Large intestine (tissue), 3 donors: ENCODE data around the gene TICAM2. TPM values are rescaled to one million over a fixed set of nuclear protein-coding genes. Genes with fewer than 3 reads are reported as not detected.
A peak's percentile ranks its signal among the peaks of the same experiment; 100 is the strongest.

Source experiments
- DNase-seq, 2 donors: peaks; one replicate each; pipeline versions ENCODE4 v3.0.0 to v3.0.0-alpha.2; 2013
- H3K27ac ChIP-seq: one replicate; pipeline ENCODE4 v1.5.1; 2013; ENCODE audit warnings: low read length
- H3K27me3 ChIP-seq: 2 replicates; pipeline ENCODE4 v1.6.1; 2013; ENCODE audit warnings: low read length; ENCODE audit not compliant: control insufficient read depth, insufficient read depth
- H3K36me3 ChIP-seq: 2 replicates; pipeline ENCODE4 v1.6.1; 2013; ENCODE audit warnings: low read length; ENCODE audit not compliant: control insufficient read depth, insufficient read depth
- H3K4me1 ChIP-seq: one replicate; pipeline ENCODE4 v1.6.1; 2013; ENCODE audit warnings: low read length; ENCODE audit not compliant: control insufficient read depth, insufficient read depth
- H3K4me3 ChIP-seq: one replicate; pipeline ENCODE4 v1.5.1; 2013; ENCODE audit warnings: low read length
- H3K9me3 ChIP-seq: one replicate; pipeline ENCODE4 v1.6.1; 2013; ENCODE audit warnings: mild to moderate bottlenecking, low read depth, low read length, moderate library complexity; ENCODE audit not compliant: control insufficient read depth
- WGBS: methylation state at CpG from one replicate; pipeline ENCODE4 v1.1.5; 2013; ENCODE audit warnings: low lambda C conversion rate; ENCODE audit not compliant: insufficient coverage; 5-methylcytosine and 5-hydroxymethylcytosine counted together
- polyA plus RNA-seq: library from polyadenylated mRNA; unstranded; fragments of 120-200 nt; gene quantifications from one replicate; pipeline ENCODE4 v1.2.1, GENCODE V29; 2013

Gene TICAM2
- polyA plus RNA-seq, 1 donor: 2.9 TPM

DNA sequence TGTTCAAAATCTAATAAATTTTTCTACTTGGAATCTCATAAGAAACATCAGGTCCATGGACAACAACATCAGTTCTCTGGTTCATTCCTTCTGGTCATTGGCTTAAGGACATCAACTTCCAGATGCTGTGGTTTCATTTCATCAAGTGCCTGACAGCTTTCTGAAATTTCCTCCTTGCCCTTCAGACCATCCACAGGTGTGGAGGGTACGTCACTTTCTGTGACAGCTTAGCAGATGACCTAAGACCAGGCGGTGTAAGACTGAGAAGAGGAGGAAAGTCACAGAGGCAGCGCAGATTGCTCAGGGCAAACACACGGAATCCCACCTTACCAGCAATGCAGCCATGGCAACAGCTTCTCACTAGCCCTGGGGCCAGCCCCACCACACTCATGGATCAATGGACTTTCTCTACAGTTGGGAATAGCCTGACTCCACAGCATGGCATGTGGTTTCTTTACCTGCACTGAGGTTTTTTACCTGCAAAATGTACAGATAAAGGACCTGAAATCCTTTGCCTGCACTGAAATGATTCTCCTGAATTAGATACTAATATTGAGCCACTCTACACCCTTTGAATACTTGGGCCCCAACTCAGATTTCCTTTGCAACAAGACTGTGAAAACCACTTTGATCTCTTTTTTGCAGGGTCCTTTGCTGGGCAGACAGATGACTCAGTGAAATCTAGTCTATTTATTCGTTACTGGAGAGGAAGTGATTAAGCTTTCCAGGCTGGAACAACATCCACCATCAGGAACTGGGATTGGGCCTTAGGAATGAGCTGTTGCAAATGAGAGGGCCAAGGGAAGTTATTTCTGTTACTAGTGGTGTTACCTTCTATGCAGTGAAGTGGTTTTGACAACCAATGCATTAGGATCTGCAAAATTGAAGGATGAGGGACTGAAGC is 26.9 kb downstream of the TICAM2 start:
- Histone ChIP-seq H3K4me1 (no peaks in the 10 kb centered on the region), H3K4me3 (no peak overlapping the region), H3K27me3 (no peaks in the 10 kb centered on the region), H3K27ac (no peak overlapping the region), H3K36me3 (no peaks in the 10 kb centered on the region), H3K9me3 (no peaks in the 10 kb centered on the region)
- WGBS: no CpG with 5 or more reads among the region's 5 CpGs
- no peak for DNase-seq

DNA sequence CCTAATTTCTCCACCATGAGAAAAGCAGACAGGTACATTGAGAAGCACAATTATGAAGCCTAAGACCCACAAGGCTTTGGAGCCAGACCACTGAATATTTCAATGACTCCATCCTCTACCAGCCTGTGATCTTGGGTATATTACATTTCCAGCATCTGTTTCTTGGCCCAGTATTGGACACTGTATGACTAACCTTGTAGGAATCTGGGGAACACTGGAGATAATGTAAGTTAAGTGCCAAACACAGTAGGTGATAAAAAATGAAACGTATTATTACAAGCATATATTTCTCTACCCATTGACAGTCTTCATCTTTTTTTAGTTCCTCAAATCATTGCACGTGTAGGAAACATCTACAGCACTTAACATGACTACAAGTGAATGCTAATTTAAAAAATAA is 29.1 kb downstream of the TICAM2 start:
- H3K9me3 ChIP-seq: no peaks in the 10 kb centered on the region
- H3K36me3 ChIP-seq: no peaks in the 10 kb centered on the region
- H3K27me3 ChIP-seq: no peaks in the 10 kb centered on the region
- H3K27ac ChIP-seq: no peak overlapping the region
- no peak overlapping the region for H3K4me3 ChIP-seq
- no peak for DNase-seq
- H3K4me1 ChIP-seq: no peaks in the 10 kb centered on the region
- 86% methylated on average over 2 of the region's 2 CpGs for WGBS

DNA sequence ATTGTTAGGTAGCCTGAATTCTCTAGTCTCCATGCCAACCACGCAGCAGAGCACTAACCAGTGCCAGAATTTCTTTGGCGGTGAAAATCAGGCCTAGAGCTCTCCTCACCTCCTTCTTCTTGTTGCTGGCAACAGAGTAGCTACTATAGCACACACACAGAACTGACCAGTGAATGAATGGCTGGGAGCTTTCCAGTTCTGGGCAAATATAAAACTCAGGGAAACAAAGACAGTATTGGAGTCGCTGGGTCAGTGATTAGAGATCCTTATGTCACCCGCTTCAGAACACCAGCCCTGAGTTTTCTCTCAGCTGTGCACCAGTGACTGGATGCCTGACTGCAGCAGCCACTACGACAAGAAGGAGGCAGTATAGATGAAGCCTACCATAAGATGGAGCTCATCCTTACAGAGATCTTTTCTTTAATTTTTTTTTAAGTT is 30.8 kb downstream of the TICAM2 start:
- no peak for DNase-seq
- Histone ChIP-seq H3K36me3 (no peaks in the 10 kb centered on the region), H3K4me3 (no peak overlapping the region), H3K4me1 (no peaks in the 10 kb centered on the region), H3K27ac (no peak overlapping the region), H3K27me3 (no peaks in the 10 kb centered on the region), H3K9me3 (no peaks in the 10 kb centered on the region)
- WGBS: no CpG with 5 or more reads among the region's 5 CpGs

DNA sequence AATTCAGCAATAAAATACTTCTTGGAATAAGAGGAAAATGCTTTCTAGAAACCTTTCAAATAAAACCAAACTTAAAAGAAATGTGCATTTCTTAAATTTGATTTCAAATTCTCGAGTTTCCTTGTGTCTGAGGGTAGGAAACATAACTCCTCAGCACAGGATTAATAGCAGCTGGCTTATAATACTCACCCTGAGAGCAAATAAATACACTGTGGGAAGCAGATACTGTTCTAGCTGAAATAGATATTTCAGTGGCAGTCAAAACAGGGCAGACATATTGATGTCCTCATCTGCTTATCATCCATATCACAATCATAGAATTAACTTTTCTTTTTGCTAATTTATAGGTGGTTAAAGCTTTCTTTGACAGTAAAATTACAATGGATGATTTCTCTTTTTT is 33.6 kb downstream of the TICAM2 start:
- H3K9me3 ChIP-seq: no peaks in the 10 kb centered on the region
- H3K27ac ChIP-seq: no peak overlapping the region
- H3K4me3 ChIP-seq: no peak overlapping the region
- H3K36me3 ChIP-seq: no peaks in the 10 kb centered on the region
- H3K4me1 ChIP-seq: peaks cover 4% of the 10 kb centered on the region
- H3K27me3 ChIP-seq: no peaks in the 10 kb centered on the region
- WGBS: 80% methylated on average over 1 of the region's 1 CpG
- DNase-seq: no peak

DNA sequence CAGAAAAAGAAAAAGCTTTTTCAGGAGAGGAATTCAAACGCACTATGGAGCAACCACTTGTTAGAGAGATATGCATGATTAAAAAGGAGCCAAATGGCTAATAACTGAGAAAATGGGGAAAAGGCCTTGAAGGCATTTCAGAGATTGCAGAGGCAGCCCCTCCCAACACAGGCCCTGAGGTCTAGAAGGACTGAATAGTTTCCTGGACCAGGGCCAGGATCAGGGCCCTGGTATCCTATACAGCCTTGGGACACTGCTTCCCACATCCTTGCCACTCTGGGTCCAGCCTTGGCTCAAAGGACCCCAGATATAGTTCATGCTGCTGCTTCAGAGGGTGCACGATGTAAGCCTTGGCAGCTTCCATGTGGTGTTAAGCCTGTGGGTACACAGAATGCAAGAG is 37.0 kb downstream of the TICAM2 start:
- DNase-seq: no peak
- WGBS: 100% methylated on average over 1 of the region's 2 CpGs
- Histone ChIP-seq H3K36me3 (no peaks in the 10 kb centered on the region), H3K9me3 (no peaks in the 10 kb centered on the region), H3K4me1 (peaks cover 4% of the 10 kb centered on the region), H3K27me3 (no peaks in the 10 kb centered on the region), H3K27ac (no peak overlapping the region), H3K4me3 (no peak overlapping the region)

DNA sequence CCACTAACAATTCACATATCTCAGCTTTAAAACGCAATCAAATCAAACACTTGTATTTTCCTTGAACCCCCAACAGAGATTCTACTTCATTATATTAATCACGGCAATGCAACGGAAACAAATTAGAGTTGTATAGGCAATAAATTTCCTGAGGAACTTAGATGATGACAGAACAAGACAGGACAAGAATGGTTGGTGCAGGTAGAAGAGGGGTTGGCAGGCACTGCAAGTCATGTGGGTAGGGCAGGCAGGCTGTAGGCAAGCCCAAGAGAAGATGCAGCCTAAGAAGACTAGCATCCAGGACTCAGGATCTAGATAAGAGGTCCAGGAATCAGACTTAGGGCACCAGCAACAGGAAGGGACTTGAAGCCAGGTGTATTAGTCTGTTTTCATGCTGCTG is 41.1 kb downstream of the TICAM2 start:
- Histone ChIP-seq H3K9me3 (no peaks in the 10 kb centered on the region), H3K4me3 (no peak overlapping the region), H3K27ac (no peak overlapping the region), H3K4me1 (peaks cover 4% of the 10 kb centered on the region), H3K27me3 (no peaks in the 10 kb centered on the region), H3K36me3 (no peaks in the 10 kb centered on the region)
- DNase-seq: no peak
- WGBS: no CpG with 5 or more reads among the region's 3 CpGs

DNA sequence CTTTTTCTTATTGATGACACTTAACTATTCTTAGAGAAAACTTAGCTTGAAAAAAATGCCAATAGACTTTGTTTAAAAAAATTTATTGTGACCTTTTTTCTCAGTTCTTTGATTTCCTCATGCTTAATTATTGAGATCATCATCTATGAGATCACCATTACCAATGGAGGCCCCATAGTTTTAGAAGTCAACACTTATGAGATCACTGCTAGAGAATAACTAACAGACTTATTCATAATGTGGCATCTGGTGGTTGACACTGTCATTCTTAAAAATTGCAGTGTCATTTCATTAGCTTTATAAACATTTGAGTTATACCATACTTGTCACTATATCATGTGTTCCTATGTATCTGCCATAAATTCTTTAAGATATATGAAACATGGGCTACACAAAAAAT is 42.8 kb downstream of the TICAM2 start:
- Histone ChIP-seq H3K27me3 (no peaks in the 10 kb centered on the region), H3K36me3 (no peaks in the 10 kb centered on the region), H3K9me3 (no peaks in the 10 kb centered on the region), H3K4me1 (no peaks in the 10 kb centered on the region), H3K27ac (no peak overlapping the region), H3K4me3 (no peak overlapping the region)
- no peak for DNase-seq

DNA sequence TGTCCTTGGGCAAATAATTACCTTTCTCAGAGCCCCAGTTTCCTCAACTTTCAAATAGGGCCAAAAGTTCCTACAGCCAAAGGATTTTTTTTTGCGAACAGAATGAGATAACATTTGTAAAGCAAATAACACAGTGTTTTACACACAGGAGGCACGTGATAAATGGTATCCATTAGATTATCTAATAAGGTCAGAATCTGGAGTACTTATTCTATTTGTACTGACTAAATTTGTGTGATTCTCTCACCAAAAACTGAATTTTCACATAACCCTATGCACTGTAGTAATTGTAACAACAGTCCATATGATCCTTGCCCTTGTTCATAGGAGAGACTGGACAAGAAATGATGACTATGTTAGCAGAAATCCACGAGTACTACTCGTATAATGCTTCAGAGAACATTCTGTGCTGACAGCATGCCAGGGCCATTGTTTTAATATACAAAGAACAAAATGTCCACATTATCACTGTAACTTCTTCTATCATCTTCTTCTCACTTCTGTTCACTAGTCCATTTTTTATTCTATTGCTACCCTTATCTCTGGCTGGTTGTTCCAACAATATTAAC is 43.8 kb downstream of the TICAM2 start:
- no peaks in the 10 kb centered on the region for H3K36me3 ChIP-seq
- no peak for DNase-seq
- no peaks in the 10 kb centered on the region for H3K4me1 ChIP-seq
- no peak overlapping the region for H3K4me3 ChIP-seq
- 33% methylated on average over 1 of the region's 4 CpGs for WGBS
- H3K9me3 ChIP-seq: no peaks in the 10 kb centered on the region
- no peaks in the 10 kb centered on the region for H3K27me3 ChIP-seq
- no peak overlapping the region for H3K27ac ChIP-seq

DNA sequence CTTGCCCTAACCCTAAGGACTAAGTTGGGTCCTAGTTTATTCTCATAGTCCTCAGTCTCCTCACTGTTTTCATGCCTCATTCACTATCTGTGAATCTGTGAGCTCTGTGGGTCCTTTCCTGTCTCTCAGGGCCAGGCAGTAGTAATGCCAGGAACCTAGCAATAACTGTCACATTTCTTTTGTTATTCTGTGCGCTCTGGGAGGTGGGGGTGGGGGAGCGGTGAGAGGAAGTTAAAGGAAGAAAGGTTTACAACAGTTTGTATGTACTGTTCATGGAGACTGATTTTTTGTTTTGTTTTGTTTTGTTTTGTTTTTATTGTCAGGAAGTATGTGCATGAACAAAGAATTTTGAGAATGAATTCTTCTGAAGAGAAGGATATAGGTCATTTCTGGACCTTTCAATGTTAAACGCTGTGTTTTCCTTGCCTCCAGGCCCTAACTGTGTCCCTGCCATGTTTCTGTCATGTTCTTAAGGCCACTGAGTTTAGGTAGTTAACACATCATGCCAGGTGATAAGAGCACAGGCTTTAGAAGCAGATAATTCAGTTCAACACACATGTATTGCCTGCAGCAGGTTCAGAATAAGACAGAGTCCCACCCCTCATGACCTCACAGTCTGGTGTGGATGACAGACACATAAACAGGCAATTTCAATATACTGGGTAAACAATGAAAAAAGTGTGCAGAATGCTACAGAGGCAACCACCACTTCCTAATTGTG is 44.5 kb downstream of the TICAM2 start:
- WGBS: 60% methylated on average over 1 of the region's 3 CpGs
- Histone ChIP-seq H3K9me3 (no peaks in the 10 kb centered on the region), H3K27me3 (no peaks in the 10 kb centered on the region), H3K36me3 (no peaks in the 10 kb centered on the region), H3K4me1 (no peaks in the 10 kb centered on the region), H3K27ac (no peak overlapping the region), H3K4me3 (no peak overlapping the region)
- DNase-seq: peak in 1 of 2 donors; percentile 47

DNA sequence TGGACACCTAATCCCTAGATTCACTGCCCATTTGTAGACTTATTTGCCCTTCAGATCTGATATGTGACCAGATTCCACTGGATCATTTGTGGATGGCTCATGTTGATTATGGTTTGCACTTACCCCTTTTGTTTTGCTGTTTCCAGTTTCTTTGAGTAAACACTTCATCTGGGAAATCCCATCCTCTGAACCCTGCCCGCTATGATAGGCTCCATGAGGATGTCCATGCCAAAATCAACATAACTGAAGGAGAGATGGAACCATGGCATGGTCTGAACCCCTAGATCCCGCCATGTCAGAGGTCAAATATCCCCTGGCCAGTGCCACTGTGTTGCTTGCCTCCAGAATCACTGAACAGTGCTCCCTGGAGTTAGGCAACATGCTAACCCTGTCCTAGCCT is 46.0 kb downstream of the TICAM2 start:
- H3K27me3 ChIP-seq: no peaks in the 10 kb centered on the region
- H3K4me3 ChIP-seq: no peak overlapping the region
- no peak overlapping the region for H3K27ac ChIP-seq
- WGBS: no CpG with 5 or more reads among the region's 2 CpGs
- no peaks in the 10 kb centered on the region for H3K4me1 ChIP-seq
- no peak for DNase-seq
- H3K9me3 ChIP-seq: no peaks in the 10 kb centered on the region
- H3K36me3 ChIP-seq: no peaks in the 10 kb centered on the region
